T-cell (primary cell): Measurements from ENCODE around the gene C5orf58. TPM values are rescaled to one million over a fixed set of nuclear protein-coding genes. Genes with fewer than 3 reads are reported as not detected.

Experiments
- ATAC-seq, 4 experiments: fragments of 200-7000 bp in 3 of 4; fragments of 150-1000 bp in 1 of 4; cut with Tn5 transposase; replicated peaks in 1 of 4; 1 replicate in 3 of 4; 2 replicates in 1 of 4; pipeline ENCODE4 v1.10.0; 2021; ENCODE audit warnings: moderate library complexity in 3 of 4, mild to moderate bottlenecking in 2 of 4, moderate number of reproducible peaks in 1 of 4
- CTCF ChIA-PET, 2 donors: fragments of 300-600 bp; sonication (Branson Sonifier 250); formaldehyde crosslinking; loops; one replicate each; lab custom pipeline; 2022; ENCODE audit warnings: antibody characterized with exemption in 2 of 2; lab: Charles Lee
- POLR2A ChIA-PET, 2 donors: fragments of 300-600 bp; sonication (Branson Sonifier 250); formaldehyde crosslinking; loops; one replicate each; lab custom pipeline; 2022; ENCODE audit warnings: antibody characterized with exemption in 2 of 2; lab: Charles Lee
- DNase-seq, 35 experiments: peaks; one replicate each; pipeline versions ENCODE4 v3.0.0 to v3.0.0-alpha.2; 2013 to 2023
- H3K27ac ChIP-seq: one replicate; pipeline ENCODE4 v1.5.1; 2013; ENCODE audit warnings: low read length
- H3K27me3 ChIP-seq, 2 experiments: replicated peaks in 1 of 2; 1 replicate in 1 of 2; 2 replicates in 1 of 2; pipeline versions ENCODE4 v1.6.1 to v1.7.0; 2013; ENCODE audit warnings: low read length in 1 of 2, mixed read lengths in 1 of 2; ENCODE audit not compliant: control insufficient read depth in 2 of 2, insufficient read depth in 2 of 2; ENCODE audit errors: extremely low read depth in 1 of 2
- H3K36me3 ChIP-seq, 2 donors: 1 replicate in 1 of 2; 2 replicates in 1 of 2; pipeline versions ENCODE4 v1.6.1 to v1.7.0; 2013; ENCODE audit warnings: low read length in 1 of 2; ENCODE audit not compliant: control insufficient read depth in 2 of 2, insufficient read depth in 1 of 2; ENCODE audit errors: extremely low read depth in 1 of 2
- H3K4me1 ChIP-seq, 2 experiments: 1 replicate in 1 of 2; 2 replicates in 1 of 2; pipeline versions ENCODE4 v1.6.1 to v1.7.0; 2013; ENCODE audit warnings: low read length in 2 of 2, mixed read lengths in 1 of 2; ENCODE audit not compliant: insufficient read depth in 2 of 2, control insufficient read depth in 1 of 2; ENCODE audit errors: extremely low read depth in 1 of 2
- H3K4me3 ChIP-seq, 2 donors: 1 replicate in 1 of 2; 2 replicates in 1 of 2; pipeline versions ENCODE4 v1.5.1 to v1.7.0; 2013; ENCODE audit warnings: mild to moderate bottlenecking in 2 of 2, low read length in 1 of 2, moderate library complexity in 1 of 2; ENCODE audit not compliant: control insufficient read depth in 1 of 2; ENCODE audit errors: extremely low read depth in 1 of 2
- H3K9me3 ChIP-seq: 2 replicates; pipeline ENCODE4 v1.7.0; 2013
- H3K27ac Mint-ChIP-seq, 2 donors: one replicate each; pipeline ENCODE4 v1.8.0; 2020 to 2021; ENCODE audit warnings: mild to moderate bottlenecking in 2 of 2, mixed read lengths in 2 of 2
- H3K27me3 Mint-ChIP-seq, 2 donors: one replicate each; pipeline ENCODE4 v1.8.0; 2021 to 2022; ENCODE audit warnings: mixed read lengths in 2 of 2
- H3K36me3 Mint-ChIP-seq: one replicate; pipeline ENCODE4 v1.8.0; 2021; ENCODE audit warnings: mixed read lengths
- H3K4me1 Mint-ChIP-seq, 3 donors: one replicate each; pipeline ENCODE4 v1.8.0; 2020 to 2022; ENCODE audit warnings: mixed read lengths in 3 of 3, mild to moderate bottlenecking in 1 of 3
- H3K4me3 Mint-ChIP-seq, 3 donors: one replicate each; pipeline ENCODE4 v1.8.0; 2020 to 2022; ENCODE audit warnings: mild to moderate bottlenecking in 3 of 3, mixed read lengths in 3 of 3, moderate library complexity in 3 of 3
- H3K9me3 Mint-ChIP-seq, 3 donors: one replicate each; pipeline ENCODE4 v1.8.0; 2020 to 2022; ENCODE audit warnings: mixed read lengths in 3 of 3
- WGBS: methylation state at CpG from one replicate; pipeline ENCODE4 v1.1.5; 2013; ENCODE audit warnings: missing lambda C conversion rate; ENCODE audit not compliant: insufficient coverage; 5-methylcytosine and 5-hydroxymethylcytosine counted together
- total RNA-seq, 35 experiments: library from RNA in 6 of 35; stranded (reverse) in 6 of 35; fragments of 120-200 nt in 1 of 35; gene quantifications; one replicate each; pipeline versions ENCODE4 v1.2.1 to v1.2.4 and lab custom pipeline; 2013 to 2026

C5orf58 gene
- total RNA-seq, 5 donors from 2014 or later (not counting 1 experiment from before 2014, with no cell fraction given), result not detected

DNA sequence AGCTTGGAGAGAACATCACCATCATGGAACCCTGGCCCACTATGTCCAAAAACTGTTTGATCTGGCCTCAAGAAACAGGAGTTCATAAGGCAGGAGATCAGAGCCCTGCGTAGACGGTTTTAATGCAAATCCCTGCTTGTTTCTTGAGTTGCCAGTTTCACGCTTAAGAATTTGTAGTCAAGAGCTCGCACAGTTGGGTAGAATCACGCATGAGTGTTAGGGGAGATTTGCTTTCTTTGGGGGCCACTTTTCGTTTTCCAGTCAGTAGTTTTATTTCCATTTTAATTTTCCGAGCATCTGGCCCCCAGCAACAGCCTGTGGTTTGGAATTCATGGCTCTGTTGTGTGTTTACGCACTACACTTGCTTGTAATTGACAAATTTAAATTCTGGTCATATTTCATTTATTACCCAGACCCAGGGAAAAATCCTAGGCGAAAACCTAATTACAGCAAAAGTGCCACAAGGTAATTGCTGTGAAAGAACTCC, 6.6 kb upstream of the C5orf58 start:
- CTCF ChIA-PET, result interaction anchor here (0.6 to 4.6 kb wide), 24 partner anchors 9 to 209 kb away, joined by 3 to 42 read pairs (median 4); no protein-coding TSS in a partner anchor
- 98% methylated on average over 4 of the region's 9 CpGs for WGBS
- H3K9me3 ChIP-seq, result no peaks in the 10 kb centered on the region
- no peaks in the 10 kb centered on the region for H3K36me3 ChIP-seq
- POLR2A ChIA-PET, result interaction anchor here in 1 of 2 donors (0.6 kb wide), 1 partner anchor 37 kb away, joined by 4 read pairs; no protein-coding TSS in a partner anchor
- no peaks in the 10 kb centered on the region for H3K27me3 ChIP-seq
- no peak overlapping the region for H3K27ac ChIP-seq
- H3K27ac Mint-ChIP-seq, result no peak overlapping the region
- H3K9me3 Mint-ChIP-seq, result no peaks in the 10 kb centered on the region
- H3K4me1 Mint-ChIP-seq, result peaks cover 4 to 13% (median 4%) of the 10 kb centered on the region in 3 donors
- peaks cover 0 to 5% of the 10 kb centered on the region in 2 experiments for H3K4me1 ChIP-seq
- no peak overlapping the region for H3K4me3 ChIP-seq
- H3K36me3 Mint-ChIP-seq, result no peaks in the 10 kb centered on the region
- DNase-seq, result no peak
- ATAC-seq, result no peak
- no peak overlapping the region for H3K4me3 Mint-ChIP-seq
- H3K27me3 Mint-ChIP-seq, result no peaks in the 10 kb centered on the region

DNA sequence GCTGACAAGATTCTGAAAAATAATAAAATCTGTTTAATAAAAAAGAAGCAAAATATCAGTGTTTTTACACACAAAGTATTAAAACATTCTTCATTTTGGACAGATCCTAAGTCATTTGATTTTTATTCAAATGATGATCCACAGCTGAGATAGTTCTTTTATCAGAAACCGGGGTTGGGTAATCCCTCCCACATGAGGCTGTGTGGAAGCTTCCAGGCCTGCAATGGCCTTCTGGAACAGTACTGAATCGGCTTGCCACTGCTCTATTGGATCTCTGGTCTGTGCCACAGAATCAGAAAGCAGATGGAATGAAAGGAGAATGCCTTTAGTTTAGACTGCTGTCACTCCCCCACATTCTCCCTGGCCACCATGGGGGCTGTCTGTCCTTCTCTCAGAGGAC, 6.1 kb upstream of the C5orf58 start:
- POLR2A ChIA-PET, result interaction anchor here in 1 of 2 donors (0.7 kb wide), 1 partner anchor 35 kb away, joined by 3 read pairs; no protein-coding TSS in a partner anchor
- ATAC-seq (no peak), DNase-seq (no peak)
- no peaks in the 10 kb centered on the region for H3K9me3 ChIP-seq
- H3K27ac Mint-ChIP-seq, result no peak overlapping the region
- H3K36me3 ChIP-seq, result no peaks in the 10 kb centered on the region
- H3K4me1 Mint-ChIP-seq, result peaks cover 4 to 13% (median 4%) of the 10 kb centered on the region in 3 donors
- no peak overlapping the region for H3K4me3 Mint-ChIP-seq
- H3K4me1 ChIP-seq, result peaks cover 0 to 5% of the 10 kb centered on the region in 2 experiments
- no peak overlapping the region for H3K27ac ChIP-seq
- WGBS, result 100% methylated on average over 1 of the region's 2 CpGs
- H3K9me3 Mint-ChIP-seq, result no peaks in the 10 kb centered on the region
- H3K36me3 Mint-ChIP-seq, result no peaks in the 10 kb centered on the region
- H3K4me3 ChIP-seq, result no peak overlapping the region
- CTCF ChIA-PET, result interaction anchor here (0.8 to 4.6 kb wide), 20 partner anchors 9 to 195 kb away, joined by 3 to 42 read pairs (median 4); no protein-coding TSS in a partner anchor
- no peaks in the 10 kb centered on the region for H3K27me3 ChIP-seq
- no peaks in the 10 kb centered on the region for H3K27me3 Mint-ChIP-seq

DNA sequence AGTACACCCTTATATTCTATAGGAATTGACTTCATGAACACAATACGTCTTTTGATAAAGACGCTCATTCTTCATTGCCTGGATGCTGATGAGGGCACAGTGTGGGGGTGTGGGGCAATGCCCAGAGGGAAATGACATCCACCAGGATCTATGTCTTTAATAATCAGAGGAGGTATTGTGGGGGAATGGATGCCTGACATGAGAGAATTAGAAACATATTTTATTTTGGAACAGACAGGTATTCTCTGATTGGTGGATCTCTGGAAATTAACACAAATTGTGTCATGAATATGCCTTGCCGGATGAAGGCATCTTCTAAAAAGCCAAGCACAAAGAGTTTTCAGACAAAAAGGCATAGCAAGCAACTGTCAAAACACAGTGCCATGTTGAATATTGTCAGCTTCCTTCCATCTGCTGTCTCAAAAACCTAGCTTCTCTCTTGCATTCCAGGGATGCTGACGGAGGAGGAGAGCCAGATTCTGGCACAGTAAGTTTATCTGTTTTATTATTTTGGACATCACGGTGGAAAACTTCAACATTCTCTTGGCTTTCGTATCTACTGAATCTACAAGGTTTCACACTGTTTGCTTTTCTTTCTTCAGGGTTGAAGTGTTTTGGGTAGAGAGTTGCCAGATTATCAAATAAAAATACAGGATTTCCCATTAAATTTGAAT, 3.9 kb upstream of the C5orf58 start:
- no peak overlapping the region for H3K27ac Mint-ChIP-seq
- CTCF ChIA-PET, result interaction anchor here in 1 of 2 donors (1.8 to 4.6 kb wide), 2 partner anchors 110 to 190 kb away, joined by 3 to 42 read pairs; no protein-coding TSS in a partner anchor
- ATAC-seq (no peak), DNase-seq (no peak)
- POLR2A ChIA-PET, result no interaction called here
- no peaks in the 10 kb centered on the region for H3K9me3 Mint-ChIP-seq
- 100% methylated on average over 1 of the region's 6 CpGs for WGBS
- H3K27me3 ChIP-seq, result no peaks in the 10 kb centered on the region
- no peak overlapping the region for H3K4me3 ChIP-seq
- peaks cover 0 to 5% of the 10 kb centered on the region in 2 experiments for H3K4me1 ChIP-seq
- no peaks in the 10 kb centered on the region for H3K27me3 Mint-ChIP-seq
- H3K36me3 ChIP-seq, result no peaks in the 10 kb centered on the region
- H3K4me3 Mint-ChIP-seq, result no peak overlapping the region
- H3K4me1 Mint-ChIP-seq, result peaks cover 4 to 13% (median 4%) of the 10 kb centered on the region in 3 donors
- no peaks in the 10 kb centered on the region for H3K36me3 Mint-ChIP-seq
- no peak overlapping the region for H3K27ac ChIP-seq
- no peaks in the 10 kb centered on the region for H3K9me3 ChIP-seq

DNA sequence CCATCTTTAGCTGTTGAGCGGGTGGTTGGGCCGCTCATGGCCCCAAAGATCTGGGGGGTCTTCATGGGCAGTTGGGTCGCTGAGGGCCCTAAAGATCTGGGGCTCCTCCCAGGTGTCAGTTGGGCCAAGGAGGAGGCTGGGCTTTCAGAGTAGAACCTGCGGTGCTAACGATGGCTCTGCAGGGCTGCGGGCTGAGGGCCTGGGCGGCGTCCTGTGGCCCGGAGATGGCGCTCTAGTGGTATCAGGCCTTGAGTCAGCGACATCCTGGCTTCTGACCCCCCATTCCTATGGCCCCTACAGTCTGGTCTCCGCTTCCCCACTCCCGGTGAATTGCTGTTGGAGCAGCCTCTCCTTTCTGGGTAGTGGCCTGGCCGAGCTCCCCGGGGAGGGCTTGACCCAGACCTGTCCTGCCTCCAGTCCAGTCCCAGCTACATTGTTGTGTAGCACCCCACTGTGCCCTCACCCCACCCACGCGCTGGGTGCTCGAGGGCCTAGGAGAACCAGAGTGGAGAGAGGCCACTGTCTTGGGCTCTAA, 640 bp downstream of the C5orf58 start:
- Mint-ChIP-seq H3K4me3 (no peak overlapping the region), H3K9me3 (no peaks in the 10 kb centered on the region), H3K27ac (no peak overlapping the region), H3K4me1 (peaks cover 3 to 19% (median 5%) of the 10 kb centered on the region in 3 donors), H3K36me3 (no peaks in the 10 kb centered on the region), H3K27me3 (no peaks in the 10 kb centered on the region)
- WGBS, result 96% methylated on average over 15 of the region's 18 CpGs
- Histone ChIP-seq H3K27me3 (no peaks in the 10 kb centered on the region), H3K27ac (no peak overlapping the region), H3K36me3 (no peaks in the 10 kb centered on the region), H3K4me1 (no peaks in the 10 kb centered on the region), H3K9me3 (no peaks in the 10 kb centered on the region), H3K4me3 (no peak overlapping the region)
- ATAC-seq, result no peak
- POLR2A ChIA-PET, result no interaction called here
- DNase-seq, result no peak
- CTCF ChIA-PET, result no interaction called here

DNA sequence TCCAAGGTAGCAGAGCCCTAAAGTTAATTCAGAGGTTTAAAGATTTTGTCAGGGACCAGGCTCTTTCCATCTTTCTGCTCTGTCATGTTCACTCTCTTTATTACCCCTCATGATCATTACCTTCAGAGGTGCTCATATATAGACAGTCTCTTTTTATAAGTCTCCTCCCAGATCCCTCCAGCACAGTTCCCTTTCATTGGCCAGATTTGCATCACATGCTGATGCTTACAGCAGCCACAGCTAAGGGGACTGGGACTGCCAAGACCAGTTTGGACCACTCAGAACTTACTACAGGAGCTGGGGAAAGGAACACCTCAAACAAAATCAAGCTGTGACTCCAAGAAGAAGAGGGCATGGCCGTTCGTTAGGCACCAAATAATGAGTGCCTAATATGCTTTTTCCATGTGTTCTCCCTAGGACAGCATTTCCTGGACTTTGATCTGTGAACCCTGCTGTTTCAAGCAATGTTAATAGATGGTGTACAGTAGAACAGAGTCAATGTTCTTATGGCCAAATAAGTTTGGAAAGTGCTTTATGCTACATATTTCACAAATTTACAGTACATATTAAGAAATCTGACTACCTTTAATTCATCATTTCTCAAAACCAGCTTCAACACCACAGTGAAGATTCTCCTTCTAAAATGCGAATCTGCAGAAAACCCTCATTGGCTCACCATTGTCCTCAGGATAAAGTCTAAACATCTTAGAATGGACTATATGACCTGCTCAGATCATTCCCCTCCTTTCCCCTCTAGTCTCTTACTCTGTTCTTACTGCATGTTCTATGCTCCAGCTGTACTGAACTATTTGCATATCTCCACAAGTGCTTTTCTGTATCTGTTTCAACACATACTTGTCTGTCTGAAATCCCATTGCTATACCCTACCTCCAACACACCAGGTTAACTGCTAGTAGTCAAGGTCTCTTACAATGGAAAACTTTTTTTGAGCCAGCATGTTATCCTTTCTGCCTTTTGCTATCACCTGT, 3.4 kb downstream of the C5orf58 start:
- Histone ChIP-seq H3K4me1 (no peaks in the 10 kb centered on the region), H3K27me3 (no peaks in the 10 kb centered on the region), H3K36me3 (no peaks in the 10 kb centered on the region), H3K27ac (no peak overlapping the region), H3K9me3 (no peaks in the 10 kb centered on the region), H3K4me3 (no peak overlapping the region)
- H3K27ac Mint-ChIP-seq, result peak overlapping the region in 1 of 2 donors; percentile 75
- ChIA-PET POLR2A (no interaction called here), CTCF (interaction anchor here in 1 of 2 donors (1.0 kb wide), 2 partner anchors 10 to 26 kb away, joined by 5 to 6 read pairs; no protein-coding TSS in a partner anchor)
- no peaks in the 10 kb centered on the region for H3K9me3 Mint-ChIP-seq
- ATAC-seq (no peak), DNase-seq (no peak)
- H3K4me1 Mint-ChIP-seq, result peaks cover 3 to 26% (median 6%) of the 10 kb centered on the region in 3 donors
- no peak overlapping the region for H3K4me3 Mint-ChIP-seq
- H3K27me3 Mint-ChIP-seq, result no peaks in the 10 kb centered on the region
- H3K36me3 Mint-ChIP-seq, result no peaks in the 10 kb centered on the region
- WGBS, result 75% methylated on average over 1 of the region's 3 CpGs
